Measurements from ENCODE around the gene NOS1AP.

GRCh38 chr1:162166917-162167615 is 97.6 kb downstream of the NOS1AP start:
- TF ChIP-seq NRF1 (IDR thresholded peaks at IDR 0.05; ENCODE audit: low read depth, low read length) (no peak), RCOR1 (IDR thresholded peaks at IDR 0.05; ENCODE audit: low read length) (no peak), YY1 (IDR thresholded peaks at IDR 0.05; ENCODE audit: low read depth) (no peak), FOSL2 (IDR thresholded peaks at IDR 0.05; ENCODE audit: borderline replicate concordance, low read depth) (no peak), GABPA (IDR thresholded peaks at IDR 0.05; ENCODE audit: low read depth) (no peak), TAF1 (IDR thresholded peaks at IDR 0.05; ENCODE audit: borderline replicate concordance, low read depth, low read length) (no peak), EZH2phosphoT487 (IDR thresholded peaks at IDR 0.05; ENCODE audit: borderline replicate concordance, low read depth) (no peak), RAD21 (IDR thresholded peaks at IDR 0.05; ENCODE audit: low read length) (no peak), POLR2AphosphoS5 (IDR thresholded peaks at IDR 0.05; ENCODE audit: low read depth, low read length) (no peak), MXI1 (IDR thresholded peaks at IDR 0.05; ENCODE audit: low read depth, low read length) (no peak)
- TF ChIP-seq, protein P1, sequence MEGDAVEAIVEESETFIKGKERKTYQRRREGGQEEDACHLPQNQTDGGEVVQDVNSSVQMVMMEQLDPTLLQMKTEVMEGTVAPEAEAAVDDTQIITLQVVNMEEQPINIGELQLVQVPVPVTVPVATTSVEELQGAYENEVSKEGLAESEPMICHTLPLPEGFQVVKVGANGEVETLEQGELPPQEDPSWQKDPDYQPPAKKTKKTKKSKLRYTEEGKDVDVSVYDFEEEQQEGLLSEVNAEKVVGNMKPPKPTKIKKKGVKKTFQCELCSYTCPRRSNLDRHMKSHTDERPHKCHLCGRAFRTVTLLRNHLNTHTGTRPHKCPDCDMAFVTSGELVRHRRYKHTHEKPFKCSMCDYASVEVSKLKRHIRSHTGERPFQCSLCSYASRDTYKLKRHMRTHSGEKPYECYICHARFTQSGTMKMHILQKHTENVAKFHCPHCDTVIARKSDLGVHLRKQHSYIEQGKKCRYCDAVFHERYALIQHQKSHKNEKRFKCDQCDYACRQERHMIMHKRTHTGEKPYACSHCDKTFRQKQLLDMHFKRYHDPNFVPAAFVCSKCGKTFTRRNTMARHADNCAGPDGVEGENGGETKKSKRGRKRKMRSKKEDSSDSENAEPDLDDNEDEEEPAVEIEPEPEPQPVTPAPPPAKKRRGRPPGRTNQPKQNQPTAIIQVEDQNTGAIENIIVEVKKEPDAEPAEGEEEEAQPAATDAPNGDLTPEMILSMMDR (IDR thresholded peaks at IDR 0.05) = no peak
- TF ChIP-seq, protein P2, sequence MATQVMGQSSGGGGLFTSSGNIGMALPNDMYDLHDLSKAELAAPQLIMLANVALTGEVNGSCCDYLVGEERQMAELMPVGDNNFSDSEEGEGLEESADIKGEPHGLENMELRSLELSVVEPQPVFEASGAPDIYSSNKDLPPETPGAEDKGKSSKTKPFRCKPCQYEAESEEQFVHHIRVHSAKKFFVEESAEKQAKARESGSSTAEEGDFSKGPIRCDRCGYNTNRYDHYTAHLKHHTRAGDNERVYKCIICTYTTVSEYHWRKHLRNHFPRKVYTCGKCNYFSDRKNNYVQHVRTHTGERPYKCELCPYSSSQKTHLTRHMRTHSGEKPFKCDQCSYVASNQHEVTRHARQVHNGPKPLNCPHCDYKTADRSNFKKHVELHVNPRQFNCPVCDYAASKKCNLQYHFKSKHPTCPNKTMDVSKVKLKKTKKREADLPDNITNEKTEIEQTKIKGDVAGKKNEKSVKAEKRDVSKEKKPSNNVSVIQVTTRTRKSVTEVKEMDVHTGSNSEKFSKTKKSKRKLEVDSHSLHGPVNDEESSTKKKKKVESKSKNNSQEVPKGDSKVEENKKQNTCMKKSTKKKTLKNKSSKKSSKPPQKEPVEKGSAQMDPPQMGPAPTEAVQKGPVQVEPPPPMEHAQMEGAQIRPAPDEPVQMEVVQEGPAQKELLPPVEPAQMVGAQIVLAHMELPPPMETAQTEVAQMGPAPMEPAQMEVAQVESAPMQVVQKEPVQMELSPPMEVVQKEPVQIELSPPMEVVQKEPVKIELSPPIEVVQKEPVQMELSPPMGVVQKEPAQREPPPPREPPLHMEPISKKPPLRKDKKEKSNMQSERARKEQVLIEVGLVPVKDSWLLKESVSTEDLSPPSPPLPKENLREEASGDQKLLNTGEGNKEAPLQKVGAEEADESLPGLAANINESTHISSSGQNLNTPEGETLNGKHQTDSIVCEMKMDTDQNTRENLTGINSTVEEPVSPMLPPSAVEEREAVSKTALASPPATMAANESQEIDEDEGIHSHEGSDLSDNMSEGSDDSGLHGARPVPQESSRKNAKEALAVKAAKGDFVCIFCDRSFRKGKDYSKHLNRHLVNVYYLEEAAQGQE (IDR thresholded peaks at IDR 0.05; ENCODE audit: low read depth, low read length) = no peak

Data from SK-N-SH (cell line).